BE2C (cell line): ENCODE measurements around the gene TCTA.

ENCODE experiments used
- DNase-seq: peaks from one replicate; pipeline ENCODE4 v3.0.0-alpha.2; 2020
- H3K27me3 ChIP-seq: fragments of 250-450 bp; sonication (Bioruptor Pico); 2 replicates; pipeline ENCODE4 v1.5.1; 2020; ENCODE audit warnings: mild to moderate bottlenecking
- H3K36me3 ChIP-seq: fragments of 250-450 bp; sonication (Bioruptor Pico); 2 replicates; pipeline ENCODE4 v1.5.1; 2020; ENCODE audit warnings: mild to moderate bottlenecking
- H3K4me1 ChIP-seq: fragments of 250-450 bp; sonication (Bioruptor Pico); 2 replicates; pipeline ENCODE4 v1.5.1; 2020
- H3K4me3 ChIP-seq: 2 replicates; pipeline ENCODE4 v1.5.1; 2011; ENCODE audit warnings: low read depth, low read length
- H3K9me3 ChIP-seq: fragments of 250-450 bp; sonication (Bioruptor Pico); 2 replicates; pipeline ENCODE4 v1.5.1; 2020
- TF ChIP-seq, protein P1 (sequence below): IDR thresholded peaks from 2 replicates; pipeline ENCODE4 v1.5.1; 2012; ENCODE audit warnings: mild to moderate bottlenecking, low read depth, low read length

Gene TCTA

DNA sequence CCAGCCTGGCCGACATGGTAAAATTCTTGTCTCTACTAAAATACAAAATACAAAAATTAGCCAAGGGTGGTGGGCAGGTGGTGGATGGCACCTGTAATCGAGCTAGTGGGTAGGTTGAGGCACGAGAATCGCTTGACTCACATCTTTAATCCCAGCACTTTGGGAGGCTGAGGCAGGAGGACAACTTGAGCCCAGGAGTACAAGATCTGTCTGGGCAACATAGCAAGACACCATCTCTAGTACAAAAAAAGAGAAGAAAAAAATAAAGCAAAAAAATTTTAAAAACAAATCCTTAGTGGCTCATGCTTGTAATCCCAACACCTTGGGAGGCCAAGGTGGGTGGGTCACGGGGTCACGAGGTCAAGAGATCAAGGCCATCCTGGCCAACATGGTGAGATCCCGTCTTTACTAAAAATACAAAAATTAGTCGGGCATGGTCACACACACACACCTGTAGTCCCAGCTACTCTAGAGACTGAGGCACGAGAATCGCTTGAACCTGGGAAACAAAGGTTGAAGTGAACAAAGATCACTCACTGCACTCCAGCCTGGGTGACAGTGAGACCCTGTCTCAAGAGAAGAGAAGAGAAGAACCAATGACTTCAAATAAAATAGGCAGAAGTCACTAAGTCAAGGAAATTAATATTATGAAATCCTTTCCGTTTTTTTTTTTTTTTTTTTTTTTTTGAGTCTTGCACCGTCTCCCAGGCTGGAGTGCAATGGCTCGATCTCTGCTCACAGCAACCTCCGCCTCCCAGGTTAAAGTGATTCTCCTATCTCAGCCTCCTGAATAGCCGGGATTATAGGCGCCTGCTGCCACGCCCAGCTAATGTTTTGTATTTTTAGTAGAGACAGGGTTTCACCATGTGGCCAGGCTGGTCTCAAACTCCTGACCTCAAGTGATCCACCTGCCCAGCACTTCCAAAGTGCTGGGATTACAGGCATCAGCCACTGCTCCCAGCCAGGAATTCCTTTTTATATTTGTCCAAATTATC is 5.4 kb upstream of the TCTA start:
- TF ChIP-seq, protein P1, sequence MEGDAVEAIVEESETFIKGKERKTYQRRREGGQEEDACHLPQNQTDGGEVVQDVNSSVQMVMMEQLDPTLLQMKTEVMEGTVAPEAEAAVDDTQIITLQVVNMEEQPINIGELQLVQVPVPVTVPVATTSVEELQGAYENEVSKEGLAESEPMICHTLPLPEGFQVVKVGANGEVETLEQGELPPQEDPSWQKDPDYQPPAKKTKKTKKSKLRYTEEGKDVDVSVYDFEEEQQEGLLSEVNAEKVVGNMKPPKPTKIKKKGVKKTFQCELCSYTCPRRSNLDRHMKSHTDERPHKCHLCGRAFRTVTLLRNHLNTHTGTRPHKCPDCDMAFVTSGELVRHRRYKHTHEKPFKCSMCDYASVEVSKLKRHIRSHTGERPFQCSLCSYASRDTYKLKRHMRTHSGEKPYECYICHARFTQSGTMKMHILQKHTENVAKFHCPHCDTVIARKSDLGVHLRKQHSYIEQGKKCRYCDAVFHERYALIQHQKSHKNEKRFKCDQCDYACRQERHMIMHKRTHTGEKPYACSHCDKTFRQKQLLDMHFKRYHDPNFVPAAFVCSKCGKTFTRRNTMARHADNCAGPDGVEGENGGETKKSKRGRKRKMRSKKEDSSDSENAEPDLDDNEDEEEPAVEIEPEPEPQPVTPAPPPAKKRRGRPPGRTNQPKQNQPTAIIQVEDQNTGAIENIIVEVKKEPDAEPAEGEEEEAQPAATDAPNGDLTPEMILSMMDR = no peak
- no peaks in the 10 kb centered on the region for H3K4me1 ChIP-seq
- no peaks in the 10 kb centered on the region for H3K9me3 ChIP-seq
- no peak overlapping the region for H3K4me3 ChIP-seq
- no peaks in the 10 kb centered on the region; the same call in 1 of the 2 replicates for H3K36me3 ChIP-seq
- no peaks in the 10 kb centered on the region for H3K27me3 ChIP-seq
- no peak for DNase-seq

DNA sequence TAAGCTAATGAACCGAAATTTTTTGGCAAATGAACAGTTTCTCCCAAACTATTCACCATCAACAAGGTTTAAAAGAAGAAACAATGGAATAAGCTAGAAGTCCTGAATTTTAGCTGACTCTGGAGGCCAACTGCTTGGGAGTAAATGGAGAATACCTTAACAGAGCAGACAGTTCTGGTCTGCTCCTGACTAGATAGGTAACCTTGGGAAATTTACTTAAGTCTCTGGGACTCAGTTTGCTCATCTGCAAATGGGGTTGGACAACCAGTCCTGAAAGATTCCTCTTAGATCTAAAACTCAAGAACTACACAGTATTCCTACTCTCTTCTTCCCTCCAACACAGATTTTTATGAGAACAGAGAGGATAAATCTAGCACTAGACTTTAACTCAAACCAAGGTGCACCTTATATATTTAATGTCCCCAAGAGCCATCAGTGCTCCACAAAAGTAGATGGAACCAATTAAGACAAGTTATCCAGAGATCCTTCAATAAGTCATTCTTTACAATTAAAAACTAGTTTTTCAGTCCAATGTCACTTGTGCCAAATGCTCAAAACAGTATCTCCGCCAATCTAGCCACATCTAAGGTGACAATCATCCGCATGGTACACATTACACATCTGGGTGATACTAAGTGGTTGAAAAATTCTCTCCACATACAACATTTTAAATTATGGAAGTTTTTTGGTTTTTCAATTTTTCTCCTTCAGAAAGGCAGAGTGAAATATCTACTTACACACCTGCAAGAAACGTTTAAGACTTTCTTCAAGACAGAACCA is 2.0 kb upstream of the TCTA start:
- TF ChIP-seq, protein P1 = no peak
- H3K9me3 ChIP-seq = no peaks in the 10 kb centered on the region
- H3K4me3 ChIP-seq = peak overlapping the region; percentile 83
- no peaks in the 10 kb centered on the region for H3K36me3 ChIP-seq
- DNase-seq = no peak
- H3K27me3 ChIP-seq = no peaks in the 10 kb centered on the region
- H3K4me1 ChIP-seq = no peaks in the 10 kb centered on the region; the same call in 1 of the 2 replicates

DNA sequence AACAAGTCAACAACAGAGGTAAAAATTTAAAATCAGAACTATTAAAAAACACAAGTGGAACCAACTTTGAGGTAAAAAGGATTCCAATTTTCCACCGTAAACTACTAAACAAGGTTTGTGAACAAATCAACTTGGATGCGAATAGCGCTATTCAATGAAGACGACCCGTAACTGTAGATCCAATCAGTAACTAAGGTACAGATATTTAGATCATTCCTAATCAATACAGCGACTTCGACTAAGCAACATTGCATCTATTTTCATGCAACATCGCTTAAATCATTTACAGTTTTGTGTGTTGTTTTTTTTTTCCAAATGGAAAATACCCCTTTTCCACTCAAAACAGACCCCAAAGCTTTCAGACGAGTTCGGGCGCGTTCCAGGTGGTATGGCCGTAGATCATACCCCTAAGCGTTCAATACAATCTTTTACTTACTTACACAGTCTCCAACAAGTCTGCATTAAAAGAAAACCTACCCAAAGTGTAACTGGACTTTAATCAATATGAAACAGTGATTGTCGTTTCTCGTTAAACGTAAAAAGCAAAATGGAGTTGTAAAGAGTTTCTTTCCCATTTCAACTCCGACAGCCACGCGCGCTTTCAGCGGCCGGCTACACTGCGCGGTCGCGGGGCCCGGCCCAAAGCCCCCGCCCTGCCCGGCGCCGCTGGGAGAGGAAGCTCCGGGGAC is 1.2 kb upstream of the TCTA start:
- TF ChIP-seq, protein P1 = no peak
- no peaks in the 10 kb centered on the region for H3K36me3 ChIP-seq
- DNase-seq = no peak

DNA sequence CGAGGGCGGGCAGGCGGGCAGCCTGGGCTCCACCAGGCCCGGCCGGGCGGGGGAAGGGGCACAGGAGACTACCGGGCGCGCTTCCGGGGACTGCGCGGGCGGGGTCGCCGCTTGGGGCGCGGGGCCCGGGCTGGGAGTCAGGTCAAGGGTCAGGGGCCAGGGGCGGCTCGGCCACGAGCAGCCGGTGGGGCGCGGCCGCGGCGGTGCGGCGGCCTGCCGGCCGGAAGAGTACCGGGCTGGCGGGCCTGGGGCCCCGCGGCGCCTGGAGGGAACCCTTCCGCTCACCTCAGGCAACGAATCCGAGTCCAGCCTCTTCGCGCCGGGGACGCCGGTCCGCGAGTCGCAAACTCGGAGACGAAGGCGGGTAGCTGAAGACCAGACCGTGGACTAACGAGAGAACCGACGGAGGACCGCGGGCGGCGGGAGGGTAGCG is 672 bp upstream of the TCTA start:
- Histone ChIP-seq H3K4me3 (peak overlapping the region; percentile 83), H3K4me1 (no peaks in the 10 kb centered on the region; the same call in 1 of the 2 replicates), H3K9me3 (no peaks in the 10 kb centered on the region), H3K36me3 (no peaks in the 10 kb centered on the region), H3K27me3 (no peaks in the 10 kb centered on the region)
- TF ChIP-seq, protein P1 = no peak
- DNase-seq = peak; percentile 26

More for the DNA sequence above, 1.2 kb upstream of the TCTA start:
- Histone ChIP-seq H3K9me3 (no peaks in the 10 kb centered on the region), H3K4me1 (no peaks in the 10 kb centered on the region; the same call in 1 of the 2 replicates), H3K27me3 (no peaks in the 10 kb centered on the region), H3K4me3 (peak overlapping the region; percentile 83)

DNA sequence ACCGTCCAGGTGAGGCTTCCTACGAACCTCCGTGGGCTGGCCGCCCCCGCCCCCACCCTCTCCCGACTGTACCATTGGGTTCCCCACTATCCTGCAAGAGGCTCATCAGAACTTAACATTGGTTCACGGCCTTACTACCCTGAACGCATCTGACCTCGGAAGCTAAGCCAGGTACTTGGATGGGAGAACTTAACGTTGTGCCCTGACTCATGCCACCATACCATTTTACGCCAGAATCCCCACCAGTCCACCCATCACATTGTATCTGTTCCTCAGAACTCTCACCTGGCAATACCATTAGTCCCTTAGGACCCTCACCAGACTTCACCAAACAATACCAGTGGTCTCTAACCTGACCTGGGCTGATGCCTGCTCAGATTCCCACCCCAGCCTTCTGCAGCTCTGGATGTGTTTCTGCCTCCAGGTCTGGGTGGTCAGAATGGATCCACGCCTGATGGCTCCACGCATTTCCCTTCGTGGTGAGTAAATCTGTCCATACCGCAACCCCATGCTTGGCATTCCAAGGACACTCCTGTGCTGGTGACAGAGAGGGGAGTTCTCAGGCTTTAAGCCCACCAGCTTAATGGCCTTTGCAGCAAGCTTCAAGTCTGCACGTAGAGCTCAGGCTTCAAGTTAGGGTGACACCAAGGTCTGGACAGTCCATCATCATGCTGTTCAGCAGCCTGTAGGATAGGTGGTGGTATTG is 562 bp downstream of the TCTA start:
- H3K9me3 ChIP-seq = no peaks in the 10 kb centered on the region
- DNase-seq = no peak
- peak overlapping the region; percentile 75 for H3K4me3 ChIP-seq
- TF ChIP-seq, protein P1 = no peak
- H3K27me3 ChIP-seq = no peaks in the 10 kb centered on the region
- no peaks in the 10 kb centered on the region for H3K36me3 ChIP-seq
- no peaks in the 10 kb centered on the region; the same call in 1 of the 2 replicates for H3K4me1 ChIP-seq
